Skeletal muscle tissue (tissue), 4 donors: Measurements from ENCODE around the gene CARD14. TPM values are rescaled to one million over a fixed set of nuclear protein-coding genes. Genes with fewer than 3 reads are reported as not detected.

Experiments used
- H3K27ac ChIP-seq: one replicate; pipeline ENCODE4 v1.7.0; 2013; ENCODE audit warnings: mild to moderate bottlenecking, low read depth, low read length, inconsistent platforms
- H3K27me3 ChIP-seq, 3 donors: one replicate each; pipeline ENCODE4 v1.7.0; 2013; ENCODE audit warnings: low read length in 3 of 3; ENCODE audit not compliant: control insufficient read depth in 3 of 3, insufficient read depth in 3 of 3
- H3K36me3 ChIP-seq, 3 donors: one replicate each; pipeline ENCODE4 v1.7.0; 2013; ENCODE audit warnings: low read length in 3 of 3; ENCODE audit not compliant: control insufficient read depth in 3 of 3, insufficient read depth in 3 of 3
- H3K4me1 ChIP-seq, 3 donors: one replicate each; pipeline ENCODE4 v1.7.0; 2013; ENCODE audit warnings: low read length in 3 of 3, mild to moderate bottlenecking in 3 of 3; ENCODE audit not compliant: control insufficient read depth in 3 of 3, insufficient read depth in 3 of 3
- H3K4me3 ChIP-seq, 3 donors: one replicate each; pipeline ENCODE4 v1.7.0; 2013; ENCODE audit warnings: low read length in 3 of 3
- H3K9ac ChIP-seq, 3 donors: one replicate each; pipeline ENCODE4 v1.7.0; 2013; ENCODE audit warnings: low read length in 3 of 3, mild to moderate bottlenecking in 3 of 3, moderate library complexity in 2 of 3, low read depth in 1 of 3
- H3K9me3 ChIP-seq, 3 donors: one replicate each; pipeline ENCODE4 v1.7.0; 2013; ENCODE audit warnings: low read length in 3 of 3; ENCODE audit not compliant: control insufficient read depth in 3 of 3
- total RNA-seq: library from RNA; depleted of rRNA; stranded (reverse); fragments of >200 nt; gene quantifications from one replicate; pipeline ENCODE4 v1.2.3, GENCODE V29; 2014
- donor health status: Osteomylitis.

The CARD14 gene
- total RNA-seq, 1 donor from 2014 or later, result 0.52 TPM

GRCh38 chr17:80220736-80221215, 50.9 kb downstream of the CARD14 start:
- Histone ChIP-seq H3K9ac (peak overlapping the region in 2 of 3 donors; percentile 84 to 93), H3K36me3 (peaks cover 11 to 20% (median 18%) of the 10 kb centered on the region in 3 donors), H3K27ac (peak overlapping the region; percentile 81), H3K4me1 (peaks cover 18 to 38% (median 32%) of the 10 kb centered on the region in 3 donors), H3K9me3 (no peaks in the 10 kb centered on the region), H3K4me3 (peak overlapping the region; percentile 56 to 88 (median 83)), H3K27me3 (no peaks in the 10 kb centered on the region)

GRCh38 chr17:80221351-80222105, 51.7 kb downstream of the CARD14 start:
- Histone ChIP-seq H3K9me3 (no peaks in the 10 kb centered on the region), H3K27me3 (no peaks in the 10 kb centered on the region), H3K27ac (no peak overlapping the region), H3K9ac (peak overlapping the region in 2 of 3 donors; percentile 73 to 77), H3K4me3 (peak overlapping the region; percentile 56 to 88 (median 83)), H3K4me1 (peaks cover 18 to 38% (median 32%) of the 10 kb centered on the region in 3 donors), H3K36me3 (peaks cover 10 to 17% (median 12%) of the 10 kb centered on the region in 3 donors)

DNA sequence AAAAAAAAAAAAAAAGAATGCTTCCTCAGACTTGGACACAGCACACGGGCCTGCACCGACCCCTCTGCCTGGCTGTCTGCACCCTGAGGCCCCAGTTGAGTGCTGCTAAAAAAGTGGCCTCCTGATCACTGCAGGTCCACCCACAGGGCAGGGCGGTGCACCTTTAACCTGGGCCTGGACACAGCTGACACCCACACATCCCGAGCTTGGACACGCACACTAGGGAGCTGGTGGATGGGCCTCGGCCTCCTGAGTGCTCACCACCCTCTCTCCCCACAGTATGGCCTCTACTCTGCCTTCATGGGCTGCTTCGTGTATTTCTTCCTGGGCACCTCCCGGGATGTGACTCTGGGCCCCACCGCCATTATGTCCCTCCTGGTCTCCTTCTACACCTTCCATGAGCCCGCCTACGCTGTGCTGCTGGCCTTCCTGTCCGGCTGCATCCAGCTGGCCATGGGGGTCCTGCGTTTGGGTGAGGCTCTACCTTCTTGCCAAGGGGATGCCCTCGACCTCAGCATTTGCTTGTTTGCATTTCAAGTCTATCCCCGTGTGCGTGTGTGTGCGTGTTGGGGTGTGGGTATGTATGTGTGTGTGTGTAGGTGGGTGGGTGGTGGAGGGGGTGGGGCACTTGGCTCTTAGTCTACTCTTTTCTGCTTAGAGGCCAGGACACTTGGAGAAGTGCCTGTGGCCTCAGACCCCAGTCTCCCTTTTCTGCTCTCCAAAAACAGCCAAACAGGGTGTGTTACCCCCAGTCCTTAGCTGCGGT, 52.7 kb downstream of the CARD14 start:
- peaks cover 18 to 38% (median 32%) of the 10 kb centered on the region in 3 donors for H3K4me1 ChIP-seq
- peaks cover 7 to 12% (median 11%) of the 10 kb centered on the region in 3 donors for H3K36me3 ChIP-seq
- no peaks in the 10 kb centered on the region for H3K9me3 ChIP-seq
- H3K27ac ChIP-seq, result no peak overlapping the region
- H3K4me3 ChIP-seq, result peak overlapping the region in 1 of 3 donors; percentile 36
- H3K27me3 ChIP-seq, result no peaks in the 10 kb centered on the region
- peak overlapping the region in 1 of 3 donors; percentile 57 for H3K9ac ChIP-seq

DNA sequence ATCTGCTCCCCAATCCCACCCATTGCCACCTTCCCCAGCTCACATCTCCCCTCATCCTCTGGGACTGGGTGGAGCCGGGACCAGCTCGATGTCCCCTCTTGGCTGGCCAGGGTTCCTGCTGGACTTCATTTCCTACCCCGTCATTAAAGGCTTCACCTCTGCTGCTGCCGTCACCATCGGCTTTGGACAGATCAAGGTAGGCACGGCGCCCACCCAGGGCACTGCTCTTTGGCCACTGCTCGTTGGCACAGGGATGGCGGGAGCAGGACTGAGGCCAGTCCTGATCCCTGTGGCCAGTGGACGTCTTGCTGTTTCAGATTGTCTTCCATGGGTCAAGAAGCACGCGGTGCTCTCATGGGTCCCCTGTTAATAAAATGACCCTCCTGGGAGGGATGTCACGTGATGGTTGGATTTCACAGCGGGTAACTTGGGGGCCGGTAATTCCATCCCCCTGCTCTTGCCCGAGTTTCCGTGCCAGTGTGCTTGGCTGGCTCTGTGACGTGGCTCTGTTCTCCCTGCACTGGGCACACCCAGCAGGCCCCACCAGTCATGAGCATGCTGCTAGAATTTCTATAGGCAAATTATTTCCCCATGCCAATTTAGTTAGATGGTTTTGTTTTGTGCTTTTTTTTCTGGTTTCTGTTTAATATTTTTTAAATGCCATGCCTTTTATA, 53.4 kb downstream of the CARD14 start:
- no peaks in the 10 kb centered on the region for H3K27me3 ChIP-seq
- peak overlapping the region in 1 of 3 donors; percentile 36 for H3K4me3 ChIP-seq
- peaks cover 6 to 12% (median 12%) of the 10 kb centered on the region in 3 donors for H3K36me3 ChIP-seq
- H3K9ac ChIP-seq, result peak overlapping the region in 2 of 3 donors; percentile 29 to 57
- H3K27ac ChIP-seq, result no peak overlapping the region
- H3K4me1 ChIP-seq, result peaks cover 14 to 38% (median 32%) of the 10 kb centered on the region in 3 donors
- no peaks in the 10 kb centered on the region for H3K9me3 ChIP-seq

DNA sequence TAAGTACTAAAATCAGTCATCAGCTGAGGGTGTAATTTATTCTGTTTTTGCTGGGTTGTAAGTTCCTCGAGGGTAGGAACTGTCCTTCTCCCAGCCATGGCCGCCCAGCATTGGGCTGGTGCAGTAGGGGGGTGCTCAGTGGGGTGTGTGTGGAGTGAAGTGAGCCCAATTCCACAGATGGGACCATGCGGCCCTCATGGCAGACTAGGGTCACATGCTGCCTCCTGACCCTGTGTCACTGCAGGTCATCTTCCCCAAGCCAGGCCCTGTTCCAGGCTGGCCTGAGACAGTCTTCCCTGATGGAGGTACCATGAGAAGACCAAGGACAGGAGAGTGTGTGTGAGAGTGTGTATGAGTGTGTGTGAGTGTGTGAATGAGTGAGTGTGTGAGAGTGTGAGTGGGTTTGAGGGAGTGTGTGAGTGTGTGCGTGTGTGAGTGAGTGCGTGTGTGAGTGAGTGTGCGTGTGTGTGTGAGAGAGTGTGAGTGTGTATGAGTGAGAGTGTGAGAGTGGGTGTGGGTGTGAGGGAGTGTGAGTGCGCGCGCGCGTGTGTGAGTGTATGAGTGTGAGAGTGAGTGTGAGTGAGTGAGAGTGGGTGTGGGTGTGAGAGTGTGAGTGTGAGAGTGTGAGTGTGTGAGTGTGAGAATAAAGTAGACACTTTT, 54.1 kb downstream of the CARD14 start:
- H3K4me3 ChIP-seq, result peak overlapping the region in 1 of 3 donors; percentile 30
- no peaks in the 10 kb centered on the region for H3K9me3 ChIP-seq
- H3K27ac ChIP-seq, result peak overlapping the region; percentile 6
- peaks cover 8 to 16% (median 13%) of the 10 kb centered on the region in 3 donors for H3K36me3 ChIP-seq
- no peaks in the 10 kb centered on the region for H3K27me3 ChIP-seq
- peaks cover 14 to 38% (median 32%) of the 10 kb centered on the region in 3 donors for H3K4me1 ChIP-seq
- H3K9ac ChIP-seq, result peak overlapping the region in 2 of 3 donors; percentile 29 to 33

GRCh38 chr17:80224683-80225082, 54.9 kb downstream of the CARD14 start:
- peaks cover 9 to 16% (median 13%) of the 10 kb centered on the region in 3 donors for H3K36me3 ChIP-seq

DNA sequence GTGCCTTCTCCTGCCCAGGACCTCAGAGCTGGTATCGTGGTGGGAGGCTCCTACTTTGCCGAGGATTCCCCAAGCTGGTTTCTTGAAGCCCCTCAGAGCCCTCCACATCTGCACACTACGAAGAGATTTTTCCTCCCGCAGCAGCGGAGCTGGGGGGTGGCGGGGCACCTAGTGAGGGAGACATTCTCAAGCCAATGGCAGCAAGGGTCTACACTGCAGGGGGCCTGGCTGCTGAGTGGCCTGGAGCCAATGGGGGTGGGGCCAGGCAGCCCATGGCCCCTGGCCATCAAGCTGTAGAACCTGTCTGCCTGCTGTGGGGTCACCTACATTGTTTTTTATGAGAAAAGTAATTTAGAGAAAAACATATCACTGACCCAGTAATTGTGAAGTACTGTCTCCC, 55.4 kb downstream of the CARD14 start:
- H3K9me3 ChIP-seq, result no peaks in the 10 kb centered on the region
- peaks cover 5 to 28% (median 24%) of the 10 kb centered on the region in 3 donors for H3K4me1 ChIP-seq
- no peak overlapping the region for H3K4me3 ChIP-seq
- H3K36me3 ChIP-seq, result peaks cover 10 to 16% (median 13%) of the 10 kb centered on the region in 3 donors
- H3K27me3 ChIP-seq, result no peaks in the 10 kb centered on the region
- no peak overlapping the region for H3K27ac ChIP-seq
- H3K9ac ChIP-seq, result no peak overlapping the region

More at GRCh38 chr17:80224683-80225082, 54.9 kb downstream of the CARD14 start:
- Histone ChIP-seq H3K9ac (no peak overlapping the region), H3K27ac (no peak overlapping the region), H3K4me3 (no peak overlapping the region), H3K4me1 (peaks cover 7 to 32% (median 26%) of the 10 kb centered on the region in 3 donors), H3K27me3 (no peaks in the 10 kb centered on the region), H3K9me3 (no peaks in the 10 kb centered on the region)

DNA sequence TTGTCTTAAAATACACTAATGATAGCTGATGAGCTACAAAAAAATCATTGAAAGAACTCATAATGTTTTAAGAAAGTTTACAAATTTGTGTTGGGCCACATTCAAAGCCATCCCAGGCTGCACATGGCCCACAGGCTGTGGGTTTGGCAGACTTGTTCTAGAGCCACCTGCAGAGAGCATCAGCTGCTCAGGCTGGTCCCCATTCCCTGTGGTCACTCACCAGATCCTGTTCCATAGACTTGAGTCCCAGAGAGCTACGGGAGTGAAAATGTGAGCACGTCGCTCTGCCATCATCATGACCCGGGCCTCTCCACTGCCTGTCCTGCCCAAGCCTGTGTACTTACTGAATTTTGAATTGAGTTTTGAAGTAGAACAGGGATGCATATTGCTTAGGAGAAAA, 57.3 kb downstream of the CARD14 start:
- Histone ChIP-seq H3K4me1 (peaks cover 5 to 17% (median 15%) of the 10 kb centered on the region in 3 donors), H3K27ac (no peak overlapping the region), H3K36me3 (peaks cover 13 to 28% (median 16%) of the 10 kb centered on the region in 3 donors), H3K9ac (no peak overlapping the region), H3K9me3 (no peaks in the 10 kb centered on the region), H3K4me3 (no peak overlapping the region), H3K27me3 (no peaks in the 10 kb centered on the region)

DNA sequence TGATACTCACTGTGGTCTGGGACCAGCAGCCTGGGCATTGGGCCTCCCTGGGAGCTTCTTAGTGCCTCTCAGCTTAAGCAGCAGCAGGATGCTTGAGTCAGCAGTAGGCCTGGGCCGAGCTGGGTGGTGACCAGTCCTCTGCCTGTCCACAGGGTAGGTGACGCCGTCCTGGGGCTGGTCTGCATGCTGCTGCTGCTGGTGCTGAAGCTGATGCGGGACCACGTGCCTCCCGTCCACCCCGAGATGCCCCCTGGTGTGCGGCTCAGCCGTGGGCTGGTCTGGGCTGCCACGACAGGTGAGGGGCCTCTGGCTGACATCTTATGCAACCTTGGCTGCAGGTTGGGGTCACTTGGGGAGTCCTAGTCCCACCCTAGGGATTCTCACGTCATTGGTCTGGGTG, 57.8 kb downstream of the CARD14 start:
- no peak overlapping the region for H3K27ac ChIP-seq
- H3K9me3 ChIP-seq, result no peaks in the 10 kb centered on the region
- H3K27me3 ChIP-seq, result no peaks in the 10 kb centered on the region
- H3K4me3 ChIP-seq, result no peak overlapping the region
- peaks cover 5 to 17% (median 15%) of the 10 kb centered on the region in 3 donors for H3K4me1 ChIP-seq
- no peak overlapping the region for H3K9ac ChIP-seq
- H3K36me3 ChIP-seq, result peaks cover 17 to 31% (median 19%) of the 10 kb centered on the region in 3 donors
